Common myeloid progenitor, CD34-positive (primary cell): ENCODE data around the gene PSME3.

Source experiments
- CTCF ChIA-PET: fragments of 350-600 bp; sonication (Branson Sonifier 250); formaldehyde crosslinking; loops from one replicate; lab custom pipeline; 2021; ENCODE audit warnings: antibody characterized with exemption; lab: Charles Lee
- POLR2A ChIA-PET: fragments of 350-600 bp; sonication (Branson Sonifier 250); formaldehyde crosslinking; loops from one replicate; lab custom pipeline; 2021; ENCODE audit warnings: antibody characterized with exemption; lab: Charles Lee
- DNase-seq, 3 donors: peaks; one replicate each; pipeline versions ENCODE4 v3.0.0 to v3.0.0-alpha.2; 2013
- H3K27ac ChIP-seq, 2 experiments: 1 replicate in 1 of 2; 2 replicates in 1 of 2; pipeline ENCODE4 v1.7.0; 2013; ENCODE audit warnings: inconsistent platforms in 2 of 2, low read length in 2 of 2, mild to moderate bottlenecking in 2 of 2, low read depth in 1 of 2, moderate library complexity in 1 of 2; ENCODE audit not compliant: severe bottlenecking in 2 of 2, insufficient read depth in 1 of 2, poor library complexity in 1 of 2
- H3K27me3 ChIP-seq, 5 experiments: replicated peaks in 2 of 5; 1 replicate in 3 of 5; 2 replicates in 2 of 5; pipeline versions ENCODE4 v1.6.1 to v1.7.0; 2013; ENCODE audit warnings: low read length in 4 of 5, mild to moderate bottlenecking in 2 of 5, moderate library complexity in 2 of 5, inconsistent platforms in 1 of 5; ENCODE audit not compliant: insufficient read depth in 5 of 5, control insufficient read depth in 4 of 5
- H3K36me3 ChIP-seq, 4 experiments: 1 replicate in 2 of 4; 2 replicates in 2 of 4; pipeline versions ENCODE4 v1.6.1 to v1.7.0; 2013; ENCODE audit warnings: low read length in 3 of 4, control low read depth in 1 of 4, mild to moderate bottlenecking in 1 of 4; ENCODE audit not compliant: control insufficient read depth in 4 of 4, insufficient read depth in 4 of 4
- H3K4me1 ChIP-seq, 4 experiments: 1 replicate in 3 of 4; 2 replicates in 1 of 4; pipeline versions ENCODE4 v1.6.1 to v1.7.1; 2013; ENCODE audit warnings: low read length in 3 of 4, mild to moderate bottlenecking in 3 of 4, control low read depth in 1 of 4, inconsistent platforms in 1 of 4, moderate library complexity in 1 of 4; ENCODE audit not compliant: control insufficient read depth in 4 of 4, insufficient read depth in 4 of 4; ENCODE audit errors: control extremely low read depth in 1 of 4
- H3K4me3 ChIP-seq, 7 experiments: 1 replicate in 4 of 7; 2 replicates in 3 of 7; pipeline versions ENCODE4 v1.5.1 to v1.7.0; 2013; ENCODE audit warnings: mild to moderate bottlenecking in 7 of 7, low read length in 6 of 7, moderate library complexity in 6 of 7, inconsistent platforms in 2 of 7, low read depth in 2 of 7, control low read depth in 1 of 7; ENCODE audit not compliant: insufficient read depth in 4 of 7, control insufficient read depth in 1 of 7; ENCODE audit errors: extremely low read depth in 1 of 7
- H3K9me3 ChIP-seq, 5 experiments: 1 replicate in 4 of 5; 2 replicates in 1 of 5; pipeline versions ENCODE4 v1.6.1 to v1.7.1; 2013; ENCODE audit warnings: low read length in 4 of 5, mild to moderate bottlenecking in 2 of 5, inconsistent platforms in 1 of 5, low read depth in 1 of 5, moderate library complexity in 1 of 5; ENCODE audit not compliant: control insufficient read depth in 4 of 5, insufficient read depth in 2 of 5; ENCODE audit errors: control extremely low read depth in 1 of 5
- WGBS: methylation state at CpG from one replicate; pipeline ENCODE4 v1.1.5; 2013; ENCODE audit not compliant: insufficient coverage; 5-methylcytosine and 5-hydroxymethylcytosine counted together

The PSME3 gene

DNA sequence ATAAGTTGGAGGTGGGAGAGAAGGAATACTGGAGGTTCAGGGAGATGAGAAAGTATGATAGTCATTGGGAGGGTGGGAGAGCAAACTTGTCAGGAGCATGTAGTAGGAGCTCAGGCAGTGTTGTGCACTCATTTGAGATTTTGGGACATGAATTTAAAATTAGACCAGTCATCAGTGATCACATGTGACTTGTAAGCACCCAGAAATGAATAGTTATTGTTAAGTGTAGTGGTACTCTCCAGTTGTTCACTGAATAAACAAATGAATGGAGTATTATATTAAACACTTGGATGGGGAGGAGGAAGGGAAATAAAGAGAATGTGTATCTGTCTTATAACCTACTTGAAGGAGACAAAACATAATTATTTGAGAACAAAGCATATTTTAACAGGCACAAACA lies 2.2 kb upstream of the PSME3 start:
- Histone ChIP-seq H3K27me3 (no peaks in the 10 kb centered on the region), H3K4me3 (no peak overlapping the region), H3K9me3 (no peaks in the 10 kb centered on the region), H3K27ac (no peak overlapping the region), H3K4me1 (peaks cover 13 to 21% (median 17%) of the 10 kb centered on the region in 4 experiments), H3K36me3 (peaks cover 3 to 10% (median 6%) of the 10 kb centered on the region in 4 experiments)
- ChIA-PET CTCF (interaction anchor here (1.2 to 3.9 kb wide), 4 partner anchors 7 to 103 kb away, joined by 3 to 17 read pairs (median 8); partner anchors contain the start of gene BECN1), POLR2A (no interaction called here)
- no peak for DNase-seq

DNA sequence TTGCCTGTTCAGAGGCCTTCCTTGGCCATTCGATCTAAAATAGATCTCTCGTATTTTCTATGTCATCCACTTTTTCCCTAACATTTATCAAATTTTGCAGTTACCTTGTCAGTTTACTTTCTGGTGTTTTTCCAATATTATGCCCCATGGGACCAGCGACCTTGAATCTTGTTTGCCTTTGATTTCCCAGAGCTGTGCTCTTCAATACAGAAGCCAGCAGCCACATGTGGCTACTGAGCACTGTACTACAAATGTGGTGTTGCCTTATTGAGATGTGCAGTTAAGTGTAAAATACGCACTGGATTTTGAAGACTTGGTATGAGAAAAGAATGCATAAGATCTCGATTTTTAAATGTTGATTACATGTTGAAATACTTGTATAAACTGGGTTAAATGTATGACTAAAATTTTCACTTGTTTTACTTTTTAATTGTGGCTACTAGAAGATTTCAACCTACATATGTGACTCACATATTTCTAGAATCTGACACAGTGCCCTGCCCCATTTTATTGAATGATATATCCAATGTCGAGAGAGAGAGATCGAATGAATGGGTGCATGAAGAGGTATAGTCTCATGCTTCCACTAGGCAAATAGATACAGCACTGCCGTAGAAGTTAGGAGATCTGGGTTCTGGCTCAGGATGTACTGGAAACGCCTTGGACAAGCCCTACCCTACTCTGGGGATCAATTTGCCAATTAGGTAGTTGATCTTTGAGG lies 824 bp upstream of the PSME3 start:
- Histone ChIP-seq H3K4me1 (peaks cover 13 to 21% (median 17%) of the 10 kb centered on the region in 4 experiments), H3K27me3 (no peaks in the 10 kb centered on the region), H3K36me3 (peaks cover 3 to 18% (median 11%) of the 10 kb centered on the region in 4 experiments), H3K4me3 (peak overlapping the region; percentile 83 to 98 (median 85)), H3K27ac (peak overlapping the region; percentile 90 to 92), H3K9me3 (no peaks in the 10 kb centered on the region)
- WGBS = 59% methylated on average over 6 of the region's 9 CpGs
- ChIA-PET POLR2A (interaction anchor here (0.9 kb wide), 1 partner anchor 106 kb away, joined by 3 read pairs; no protein-coding TSS in a partner anchor), CTCF (interaction anchor here (1.2 to 3.9 kb wide), 7 partner anchors 8 to 253 kb away, joined by 4 to 17 read pairs (median 5); partner anchors contain the start of gene BECN1)
- no peak for DNase-seq

DNA sequence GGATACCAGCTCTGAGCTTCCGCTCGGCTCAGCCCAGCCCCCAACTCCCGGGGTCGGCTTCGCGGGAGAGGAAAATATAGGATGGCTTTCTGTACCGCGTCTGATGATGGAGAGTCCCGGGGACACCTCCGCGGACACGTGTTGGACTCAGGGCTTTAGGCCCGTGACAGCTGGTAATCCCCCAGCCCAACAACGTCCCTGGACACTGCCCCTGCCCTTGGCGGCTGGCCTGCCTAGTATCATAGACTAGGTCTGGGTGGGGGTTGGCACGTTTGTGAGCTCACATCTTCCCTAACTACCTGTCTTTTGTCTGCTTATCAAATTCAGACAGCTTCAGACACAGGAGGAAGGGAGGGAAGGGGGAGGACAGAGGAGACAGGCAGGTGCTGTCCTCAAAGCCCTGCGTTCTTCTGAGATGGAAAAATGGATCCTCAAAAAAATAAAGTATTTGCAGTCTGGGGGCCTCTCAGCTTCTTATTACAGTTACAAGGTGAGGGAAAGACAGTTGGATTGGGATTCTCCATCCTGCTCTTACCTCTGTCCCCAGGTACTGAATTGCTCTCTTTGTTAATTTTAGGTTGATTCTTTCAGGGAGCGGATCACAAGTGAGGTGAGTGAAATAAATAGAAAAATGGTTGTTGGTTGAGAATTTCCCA lies 698 bp downstream of the PSME3 start:
- H3K4me3 ChIP-seq = peak overlapping the region; percentile 83 to 98 (median 85)
- CTCF ChIA-PET = interaction anchor here (1.0 to 3.9 kb wide), 10 partner anchors 9 to 255 kb away, joined by 3 to 17 read pairs (median 4); partner anchors contain the start of genes BECN1 and TUBG1
- H3K27ac ChIP-seq = peak overlapping the region; percentile 90 to 92
- DNase-seq = no peak
- H3K27me3 ChIP-seq = no peaks in the 10 kb centered on the region
- H3K36me3 ChIP-seq = peaks cover 10 to 33% (median 21%) of the 10 kb centered on the region in 4 experiments
- H3K9me3 ChIP-seq = no peaks in the 10 kb centered on the region
- WGBS = 29% methylated on average over 1 of the region's 18 CpGs
- H3K4me1 ChIP-seq = peaks cover 13 to 21% (median 17%) of the 10 kb centered on the region in 4 experiments
- POLR2A ChIA-PET = interaction anchor here (0.5 to 1.4 kb wide), 3 partner anchors 10 to 116 kb away, joined by 3 to 4 read pairs (median 3); partner anchors contain the start of gene BECN1

DNA sequence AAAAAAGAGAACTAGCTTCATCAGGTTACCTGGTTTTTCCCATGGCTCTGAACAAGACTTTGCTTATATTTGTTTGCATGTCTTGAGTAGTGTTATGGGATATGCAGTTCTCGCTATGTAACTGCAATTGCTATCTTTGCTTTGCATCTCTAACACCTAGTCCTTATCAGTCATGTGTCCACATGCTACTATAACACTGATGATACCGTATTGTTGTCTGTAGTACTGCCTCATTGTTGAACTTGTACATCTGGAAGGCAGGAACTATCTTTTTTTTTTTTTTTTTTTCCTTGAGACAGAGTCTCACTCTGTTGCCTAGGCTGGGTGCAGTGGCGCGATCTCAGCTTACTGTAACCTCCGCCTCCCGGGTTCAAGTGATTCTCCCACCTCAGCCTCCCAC lies 2.5 kb downstream of the PSME3 start:
- Histone ChIP-seq H3K4me1 (peaks cover 13 to 21% (median 17%) of the 10 kb centered on the region in 4 experiments), H3K4me3 (no peak overlapping the region), H3K27me3 (no peaks in the 10 kb centered on the region), H3K27ac (no peak overlapping the region), H3K9me3 (no peaks in the 10 kb centered on the region), H3K36me3 (peaks cover 10 to 46% (median 30%) of the 10 kb centered on the region in 4 experiments)
- WGBS = 100% methylated on average over 1 of the region's 6 CpGs
- peak in 1 of 3 donors; percentile 10 for DNase-seq
- ChIA-PET POLR2A (interaction anchor here (1.3 kb wide), 1 partner anchor 162 kb away, joined by 4 read pairs; the partner anchor contains the start of gene RPL27), CTCF (interaction anchor here (1.1 to 3.6 kb wide), 2 partner anchors 7 to 93 kb away, joined by 4 to 17 read pairs; no protein-coding TSS in a partner anchor)

DNA sequence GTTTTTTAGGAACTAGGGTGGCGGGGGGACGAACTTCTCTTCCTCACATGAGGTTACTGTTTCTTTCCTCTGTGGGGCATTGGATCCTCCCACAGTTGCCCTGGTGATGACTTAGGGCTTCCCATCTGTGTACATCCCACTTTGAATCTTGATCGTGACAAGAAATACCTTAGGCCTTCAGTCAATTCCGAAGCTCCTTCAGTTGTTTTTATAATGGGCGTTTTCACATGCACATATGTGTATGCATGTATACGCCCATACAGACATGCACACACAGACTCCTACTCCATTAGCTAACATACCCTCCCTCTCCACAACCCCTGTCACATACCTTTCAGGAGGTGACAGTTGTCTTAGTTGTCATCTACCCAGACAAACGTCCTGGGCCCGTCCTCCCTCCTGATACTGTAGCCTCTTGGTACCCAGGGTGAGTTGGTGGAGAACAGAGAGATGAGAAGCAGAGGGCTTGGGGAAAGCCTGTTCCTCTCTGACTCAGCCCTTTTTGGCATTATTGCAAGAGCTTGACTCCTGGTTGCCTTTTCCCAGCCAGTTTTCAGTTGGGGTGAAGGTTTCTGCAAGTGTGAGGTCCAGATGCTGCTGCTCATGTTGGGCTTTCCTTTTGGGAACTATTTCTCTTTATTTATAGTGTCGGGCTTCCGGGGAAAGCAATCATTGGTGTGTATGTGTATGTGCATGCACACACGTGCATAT lies 8.9 kb downstream of the PSME3 start:
- no peak overlapping the region for H3K27ac ChIP-seq
- H3K4me1 ChIP-seq = peaks cover 0 to 5% (median 0%) of the 10 kb centered on the region in 4 experiments
- POLR2A ChIA-PET = interaction anchor here (1.0 kb wide), 1 partner anchor 87 kb away, joined by 3 read pairs; no protein-coding TSS in a partner anchor
- CTCF ChIA-PET = interaction anchor here (0.9 to 10.6 kb wide), 14 partner anchors 8 to 224 kb away, joined by 3 to 136 read pairs (median 6); partner anchors contain the start of genes BECN1 and PSME3
- H3K36me3 ChIP-seq = peaks cover 16 to 77% (median 63%) of the 10 kb centered on the region in 4 experiments
- DNase-seq = no peak
- H3K4me3 ChIP-seq = no peak overlapping the region
- H3K9me3 ChIP-seq = no peaks in the 10 kb centered on the region
- 86% methylated on average over 6 of the region's 11 CpGs for WGBS
- no peaks in the 10 kb centered on the region for H3K27me3 ChIP-seq

DNA sequence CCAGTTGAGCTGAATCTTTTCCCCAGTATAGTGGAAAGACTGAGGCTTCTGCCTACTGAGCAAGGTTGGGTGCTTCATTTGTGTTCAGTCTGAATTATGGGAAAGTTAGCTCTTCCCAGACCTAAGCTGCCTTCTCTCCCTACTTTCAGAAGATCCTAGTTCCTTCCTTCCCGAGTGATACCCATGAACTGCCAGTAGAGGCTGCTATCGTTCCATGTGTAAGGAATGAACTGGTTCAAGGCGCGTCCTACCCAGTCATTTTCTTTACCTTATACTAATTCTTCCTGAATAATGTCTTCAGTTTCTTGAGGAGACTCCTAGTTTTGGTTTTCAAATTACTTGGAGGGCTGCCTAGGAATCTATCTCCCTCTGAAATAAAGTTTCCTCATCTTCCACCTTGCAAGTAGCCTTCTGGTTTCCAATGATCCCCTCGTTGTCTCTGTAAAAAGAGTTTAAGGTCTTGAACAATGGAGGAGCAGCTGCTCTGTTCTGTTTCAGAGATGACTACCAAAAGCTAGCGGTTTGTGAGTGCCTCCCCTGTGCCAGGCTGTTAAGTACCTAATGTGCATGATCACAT lies 10.2 kb downstream of the PSME3 start:
- H3K4me1 ChIP-seq = peaks cover 0 to 5% (median 0%) of the 10 kb centered on the region in 4 experiments
- no peak overlapping the region for H3K27ac ChIP-seq
- no peaks in the 10 kb centered on the region for H3K9me3 ChIP-seq
- peaks cover 12 to 64% (median 54%) of the 10 kb centered on the region in 4 experiments for H3K36me3 ChIP-seq
- 66% methylated on average over 5 of the region's 6 CpGs for WGBS
- ChIA-PET POLR2A (interaction anchor here (0.6 kb wide), 1 partner anchor 234 kb away, joined by 3 read pairs; the partner anchor contains the start of gene TUBG1), CTCF (interaction anchor here (0.9 to 10.6 kb wide), 22 partner anchors 9 to 353 kb away, joined by 3 to 136 read pairs (median 5); partner anchors contain the start of genes BECN1, PSME3 and RPL27)
- no peak overlapping the region for H3K4me3 ChIP-seq
- no peaks in the 10 kb centered on the region for H3K27me3 ChIP-seq
- DNase-seq = peak; percentile 63 to 76 (median 71)
